Stimulated activated CD8-positive, alpha-beta memory T cell treated with anti-CD3 and anti-CD28 coated beads, Interleukin-4, amount 100 ng/mL, for 1 hour (primary cell): ENCODE results near the gene JADE1.
A peak's percentile ranks its signal among the peaks of the same experiment; 100 is the strongest.

Source experiments
- DNase-seq, 2 donors: peaks; one replicate each; pipeline ENCODE4 v3.0.0-alpha.2; 2020; ENCODE audit warnings: low read depth in 2 of 2, low spot score in 1 of 2

The JADE1 gene

GRCh38 chr4:128869776-128870509 lies 60.4 kb downstream of the JADE1 start:
- DNase-seq = no peak

- DNase-seq = no peak
Measured at GRCh38 chr4:128871948-128872347, 62.4 kb downstream of the JADE1 start.

DNA sequence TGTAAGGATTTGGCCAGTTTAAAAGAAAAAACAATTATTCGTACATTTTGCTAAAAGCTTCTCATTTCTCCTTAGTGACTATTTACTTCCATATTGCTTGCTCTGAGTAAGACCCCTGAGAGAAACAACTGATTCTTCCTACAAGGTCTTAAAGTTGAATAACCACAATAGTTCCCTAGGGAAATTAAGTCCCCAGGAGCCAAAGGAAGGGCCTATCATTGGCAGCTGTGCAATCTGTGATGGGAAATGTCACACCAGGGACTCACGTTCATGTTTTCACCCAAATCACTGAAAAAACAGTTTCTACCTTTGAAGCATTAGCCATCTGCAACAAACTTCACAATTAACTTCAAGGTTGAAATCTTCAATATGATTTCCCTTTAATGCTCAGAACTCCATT lies 66.7 kb downstream of the JADE1 start:
- DNase-seq = no peak

- DNase-seq = no peak
Measured at GRCh38 chr4:128877934-128878333, 68.4 kb downstream of the JADE1 start.

- DNase-seq = no peak
Measured at GRCh38 chr4:128879283-128879682, 69.8 kb downstream of the JADE1 start.

DNA sequence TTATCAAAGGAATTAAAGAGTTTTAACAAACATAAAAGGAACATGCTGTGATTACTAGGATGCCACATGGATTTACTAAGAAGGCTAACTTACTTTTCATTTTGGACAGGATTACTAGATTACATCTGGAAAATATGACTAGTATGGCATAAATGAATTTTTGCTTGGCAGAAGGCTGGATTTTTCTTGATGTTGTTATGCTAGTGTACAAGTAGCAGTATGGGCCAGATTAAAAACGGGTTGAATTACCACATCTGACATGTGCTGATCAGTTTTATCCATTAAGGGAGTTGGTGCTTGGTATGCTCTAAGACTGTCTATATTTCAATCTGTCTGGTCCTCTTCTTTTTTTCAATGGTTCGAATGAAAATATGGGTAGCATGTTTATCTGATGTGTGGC lies 70.5 kb downstream of the JADE1 start:
- no peak for DNase-seq

DNA sequence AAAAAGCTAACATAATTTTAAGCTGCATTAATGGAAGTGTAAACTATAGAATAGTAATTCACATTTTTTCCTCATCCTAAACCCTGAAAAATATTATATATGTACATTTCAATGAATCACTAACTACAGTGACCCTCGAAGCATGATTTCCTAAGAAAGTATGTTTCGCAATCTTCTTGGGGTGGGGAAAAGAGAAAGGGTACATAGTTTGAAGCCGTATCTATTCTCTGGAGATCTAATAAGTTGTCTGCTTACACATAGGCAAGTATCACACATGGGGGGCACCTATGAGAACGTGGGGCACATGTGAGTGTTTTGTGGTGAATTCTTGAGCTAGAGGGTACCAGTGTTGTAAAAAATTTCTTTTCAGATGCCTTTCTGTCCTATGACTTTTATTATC lies 71.2 kb downstream of the JADE1 start:
- DNase-seq = no peak

GRCh38 chr4:128904821-128905220 lies 95.3 kb downstream of the JADE1 start:
- DNase-seq = no peak

DNA sequence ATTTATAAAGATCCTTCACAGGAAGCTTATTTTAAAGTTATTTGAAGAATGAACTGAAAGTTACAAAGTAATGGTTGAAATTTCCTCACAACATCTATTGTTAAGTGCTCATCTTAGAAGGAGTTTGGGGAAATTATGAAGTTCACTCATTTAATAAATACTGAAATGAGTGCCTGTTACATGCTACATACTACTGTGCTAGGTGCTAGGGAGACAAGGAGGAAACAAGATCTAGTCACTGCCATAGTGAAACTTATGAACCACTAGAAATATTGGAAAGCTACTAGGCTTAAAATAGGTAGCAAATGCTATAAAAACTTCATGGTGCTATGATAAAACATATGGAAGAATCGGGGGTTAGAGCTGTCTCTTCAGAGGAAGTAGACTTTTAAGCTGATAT lies 97.1 kb downstream of the JADE1 start:
- no peak for DNase-seq

- DNase-seq = no peak
Measured at GRCh38 chr4:128907981-128908380, 98.5 kb downstream of the JADE1 start.

GRCh38 chr4:128908735-128909134 lies 99.2 kb downstream of the JADE1 start:
- no peak for DNase-seq

DNA sequence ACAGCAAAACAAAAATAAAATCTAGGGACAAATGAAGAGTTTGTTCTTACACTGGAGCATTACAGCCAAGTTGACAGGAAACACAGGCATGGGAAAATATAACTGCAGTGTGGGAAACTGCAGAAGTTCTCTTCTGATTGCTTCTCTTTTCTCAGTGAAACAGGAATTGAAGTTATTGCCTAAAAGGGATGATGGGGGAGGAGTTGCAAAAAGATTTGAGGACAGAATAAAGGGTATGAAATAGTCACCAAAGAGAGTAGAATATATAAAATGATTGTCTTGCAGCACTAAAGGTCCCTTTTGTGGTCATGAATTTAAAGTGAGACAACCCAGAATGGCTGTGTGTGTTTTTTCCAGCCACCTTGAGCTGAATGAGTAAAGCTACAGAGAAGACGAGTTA lies 103.7 kb downstream of the JADE1 start:
- no peak for DNase-seq

DNA sequence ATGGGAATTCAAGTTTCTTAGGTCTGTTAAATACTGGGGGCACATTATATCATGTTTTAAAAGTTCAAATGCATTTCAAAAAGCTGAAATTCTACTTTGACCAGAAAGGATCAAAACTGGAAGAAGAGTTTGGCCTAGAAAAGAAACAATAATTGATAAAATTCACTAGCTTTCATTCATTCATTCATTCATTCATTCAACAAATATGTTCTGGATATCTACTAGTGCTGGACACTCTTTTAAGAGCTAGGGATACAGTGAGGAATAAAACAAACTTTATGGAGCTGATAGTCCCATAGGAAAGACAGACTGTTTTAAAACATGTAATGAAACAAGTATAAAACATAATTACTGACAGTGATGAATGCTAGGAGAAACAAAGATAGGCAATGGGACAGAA lies 106.0 kb downstream of the JADE1 start:
- DNase-seq = no peak

DNA sequence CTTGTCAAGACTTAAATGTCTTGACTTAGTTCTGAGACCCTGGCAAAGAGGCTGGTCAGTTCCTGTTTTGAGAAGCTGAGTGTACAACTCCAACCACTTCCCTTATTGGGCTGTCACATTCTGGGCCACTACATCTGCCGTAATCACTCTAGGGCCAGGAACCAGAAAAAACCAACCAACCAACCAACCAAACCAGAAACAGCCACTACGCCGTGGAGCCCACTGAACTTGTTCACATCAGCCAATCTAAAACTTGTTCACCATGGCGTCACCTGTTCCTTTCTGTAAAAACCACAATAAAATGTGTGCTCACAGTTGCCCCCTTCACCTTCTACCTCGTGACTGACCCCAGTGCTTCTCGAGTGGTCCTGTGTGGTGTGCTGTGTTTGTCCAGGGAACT lies 107.3 kb downstream of the JADE1 start:
- DNase-seq = peak in 1 of 2 donors; percentile 1

- no peak for DNase-seq
Measured at GRCh38 chr4:128917781-128918180, 108.3 kb downstream of the JADE1 start.

GRCh38 chr4:128921954-128922353 lies 112.5 kb downstream of the JADE1 start:
- no peak for DNase-seq
